PC-9 (cell line): Measurements from ENCODE around the gene TMEM271. TPM values are rescaled to one million over a fixed set of nuclear protein-coding genes. Genes with fewer than 3 reads are reported as not detected.

Experiments used
- BruUV-seq: library from RNA; stranded (reverse); fragments of 400-500 nt; replicated peaks from 2 replicates; lab custom pipeline; 2021; lab: Mats Ljungman, UMichigan
- CTCF ChIA-PET: fragments of 300-600 bp; sonication (Branson Sonifier 250); formaldehyde crosslinking; loops from one replicate; lab custom pipeline; 2022; ENCODE audit warnings: antibody characterized with exemption; lab: Charles Lee
- POLR2A ChIA-PET: fragments of 300-600 bp; sonication (Branson Sonifier 250); formaldehyde crosslinking; loops from one replicate; lab custom pipeline; 2022; ENCODE audit warnings: antibody characterized with exemption; ENCODE audit not compliant: unreplicated experiment; lab: Charles Lee
- DNase-seq, 2 experiments: peaks; one replicate each; pipeline versions ENCODE4 v3.0.0 to v3.0.0-alpha.2; 2015 to 2022; ENCODE audit warnings: mixed read lengths in 1 of 2
- H2AFZ ChIP-seq: fragments of 200-600 bp; sonication (generic); 2 replicates; pipeline ENCODE4 v1.8.1; 2017; ENCODE audit warnings: antibody characterized with exemption
- H3F3A ChIP-seq: fragments of 200-600 bp; sonication (generic); 2 replicates; pipeline ENCODE4 v1.8.1; 2017; ENCODE audit warnings: antibody characterized with exemption, mild to moderate bottlenecking, low read depth; ENCODE audit not compliant: insufficient read depth
- H3K27ac ChIP-seq: fragments of 200-600 bp; sonication (generic); 2 replicates; pipeline ENCODE4 v1.6.1; 2016; ENCODE audit warnings: mixed run types
- H3K27me3 ChIP-seq: fragments of 200-600 bp; sonication (generic); 2 replicates; pipeline ENCODE4 v1.6.1; 2016; ENCODE audit warnings: low read depth, mixed run types; ENCODE audit not compliant: insufficient read depth
- H3K36me3 ChIP-seq: fragments of 200-600 bp; sonication (generic); 2 replicates; pipeline ENCODE4 v1.6.1; 2016; ENCODE audit warnings: low read depth, mixed run types
- H3K4me1 ChIP-seq: fragments of 200-600 bp; sonication (generic); replicated peaks from 2 replicates; pipeline ENCODE4 v1.6.1; 2016; ENCODE audit warnings: mixed run types; ENCODE audit not compliant: insufficient read depth
- H3K4me2 ChIP-seq: fragments of 200-600 bp; sonication (generic); 2 replicates; pipeline ENCODE4 v1.6.1; 2017; ENCODE audit warnings: mixed run types
- H3K4me3 ChIP-seq: fragments of 200-600 bp; sonication (generic); 2 replicates; pipeline ENCODE4 v1.6.1; 2016; ENCODE audit warnings: mixed run types
- H3K79me2 ChIP-seq: fragments of 200-600 bp; sonication (generic); 2 replicates; pipeline ENCODE4 v1.6.1; 2017; ENCODE audit warnings: low read depth, mixed run types
- H3K9me2 ChIP-seq: fragments of 200-600 bp; sonication (generic); 2 replicates; pipeline ENCODE4 v1.8.1; 2017; ENCODE audit warnings: mild to moderate bottlenecking; ENCODE audit not compliant: insufficient read depth
- H3K9me3 ChIP-seq: fragments of 200-600 bp; sonication (generic); 2 replicates; pipeline ENCODE4 v1.8.1; 2016; ENCODE audit warnings: low read depth; ENCODE audit not compliant: insufficient read depth
- H4K20me1 ChIP-seq: fragments of 200-600 bp; sonication (generic); 2 replicates; pipeline ENCODE4 v1.8.1; 2017; ENCODE audit not compliant: insufficient read depth
- CTCF ChIP-seq: fragments of 200-600 bp; sonication (generic); conservative IDR thresholded peaks from 2 replicates; pipeline ENCODE4 v1.6.1; 2017; ENCODE audit warnings: mixed run types, antibody characterized with exemption, mild to moderate bottlenecking, moderate library complexity
- EZH2 ChIP-seq: fragments of 200-600 bp; sonication (generic); IDR thresholded peaks from 2 replicates; pipeline ENCODE4 v1.8.0; 2017; ENCODE audit warnings: antibody characterized with exemption, low read depth
- intact Hi-C: fragments of 100-400 bp; cut with micrococcal nuclease; formaldehyde crosslinking; loops from one replicate; pipeline ENCODE4 v1.10.0; 2022; ENCODE audit not compliant: unreplicated experiment
- total RNA-seq: library from RNA; stranded (reverse); gene quantifications from 2 replicates; pipeline ENCODE4 v1.2.3, GENCODE V29; 2021

Gene TMEM271
- total RNA-seq, 1 experiment from 2014 or later: not detected

- POLR2A ChIA-PET: no interaction called here
- Histone ChIP-seq H3K4me3 (no peak overlapping the region), H3K27me3 (no peaks in the 10 kb centered on the region), H3K36me3 (peaks cover 15% of the 10 kb centered on the region), H3K9me2 (no peaks in the 10 kb centered on the region), H3K4me1 (no peaks in the 10 kb centered on the region), H4K20me1 (no peaks in the 10 kb centered on the region), H3K4me2 (no peak overlapping the region), H3K27ac (no peak overlapping the region), H3K79me2 (no peaks in the 10 kb centered on the region), H3K9me3 (no peaks in the 10 kb centered on the region), H3F3A (no peaks in the 10 kb centered on the region), H2AFZ (no peak overlapping the region)
- CTCF ChIA-PET: no interaction called here
- TF ChIP-seq CTCF (no peak), EZH2 (no peak)
- no peak for DNase-seq
- intact Hi-C loops: no loop called here
- BruUV-seq: no TSS peak
Measured at GRCh38 chr4:534576-535151, 41.4 kb downstream of the TMEM271 start.

- no peak overlapping the region for H3K27ac ChIP-seq
- BruUV-seq: no TSS peak
- ChIA-PET POLR2A (no interaction called here), CTCF (no interaction called here)
- no peaks in the 10 kb centered on the region for H3K9me2 ChIP-seq
- H3K36me3 ChIP-seq: peaks cover 15% of the 10 kb centered on the region
- no peak for TF ChIP-seq EZH2
- TF ChIP-seq CTCF: no peak
- H3K27me3 ChIP-seq: no peaks in the 10 kb centered on the region
- no peaks in the 10 kb centered on the region for H3F3A ChIP-seq
- H3K4me2 ChIP-seq: no peak overlapping the region
- no peaks in the 10 kb centered on the region for H4K20me1 ChIP-seq
- no peak overlapping the region for H3K4me3 ChIP-seq
- H3K4me1 ChIP-seq: no peaks in the 10 kb centered on the region
- intact Hi-C loops: no loop called here
- DNase-seq: no peak
- no peak overlapping the region for H2AFZ ChIP-seq
- no peaks in the 10 kb centered on the region for H3K79me2 ChIP-seq
- no peaks in the 10 kb centered on the region for H3K9me3 ChIP-seq
Measured at GRCh38 chr4:534101-534575, 42.0 kb downstream of the TMEM271 start.

GRCh38 chr4:533318-534100 is 42.6 kb downstream of the TMEM271 start:
- Histone ChIP-seq H2AFZ (no peak overlapping the region), H3K27ac (no peak overlapping the region), H3K4me1 (no peaks in the 10 kb centered on the region), H3K36me3 (peaks cover 15% of the 10 kb centered on the region), H3K4me3 (no peak overlapping the region), H3K9me3 (no peaks in the 10 kb centered on the region), H3K4me2 (no peak overlapping the region), H3K79me2 (no peaks in the 10 kb centered on the region), H4K20me1 (no peaks in the 10 kb centered on the region), H3K9me2 (no peaks in the 10 kb centered on the region), H3F3A (no peaks in the 10 kb centered on the region), H3K27me3 (no peaks in the 10 kb centered on the region)
- intact Hi-C loops: no loop called here
- TF ChIP-seq EZH2: no peak
- TF ChIP-seq CTCF: no peak
- ChIA-PET POLR2A (no interaction called here), CTCF (no interaction called here)
- no TSS peak for BruUV-seq
- no peak for DNase-seq
